SK-N-SH treated with all-trans-retinoic acid at 6 μM for 48 hours (cell line): Measurements from ENCODE around the gene MSMB.
"Not testable (repeated sequence)": the region's sequence is repeated elsewhere in the genome, so short reads cannot be mapped to it uniquely, and the experiment has no call there.

Experiments used
- ATAC-seq: fragments of 200-7000 bp; cut with Tn5 transposase; 3 replicates; pipeline ENCODE4 v1.9.1; 2020; ENCODE audit warnings: mild to moderate bottlenecking, moderate library complexity
- ARNTL ChIP-seq: fragments of 450-650 bp; formaldehyde crosslinking; IDR thresholded peaks from 2 replicates; pipeline ENCODE4 v1.5.0; 2020; ENCODE audit warnings: low read depth, mild to moderate bottlenecking, moderate library complexity, borderline replicate concordance
- BACH2 ChIP-seq: fragments of 250-450 bp; sonication (Bioruptor Pico); IDR thresholded peaks from 2 replicates; pipeline ENCODE4 v1.9.0; 2021; ENCODE audit warnings: mild to moderate bottlenecking, borderline replicate concordance
- CSDC2 ChIP-seq: fragments of 250-450 bp; sonication (Bioruptor Pico); IDR thresholded peaks from 2 replicates; pipeline ENCODE4 v1.5.0; 2020; ENCODE audit warnings: mild to moderate bottlenecking, moderate library complexity
- ESRRG ChIP-seq: fragments of 250-450 bp; sonication (Bioruptor Pico); IDR thresholded peaks from 2 replicates; pipeline ENCODE4 v1.6.1; 2021; ENCODE audit warnings: mild to moderate bottlenecking
- GLIS3 ChIP-seq: fragments of 250-450 bp; sonication (Bioruptor Pico); IDR thresholded peaks from 2 replicates; pipeline ENCODE4 v1.5.0; 2020; ENCODE audit warnings: mild to moderate bottlenecking, moderate library complexity
- OSR1 ChIP-seq: fragments of 250-450 bp; sonication (Bioruptor Pico); IDR thresholded peaks from 2 replicates; pipeline ENCODE4 v1.8.0; 2022; ENCODE audit warnings: moderate library complexity, mild to moderate bottlenecking, inconsistent platforms
- PPARA ChIP-seq: fragments of 250-450 bp; sonication (Bioruptor Pico); IDR thresholded peaks from 2 replicates; pipeline ENCODE4 v1.5.0; 2020; ENCODE audit warnings: mild to moderate bottlenecking, borderline replicate concordance
- RARB ChIP-seq: fragments of 250-450 bp; sonication (Bioruptor Pico); IDR thresholded peaks from 2 replicates; pipeline ENCODE4 v1.8.0; 2021; ENCODE audit warnings: mild to moderate bottlenecking, moderate library complexity
- SNAI2 ChIP-seq: fragments of 250-450 bp; sonication (Bioruptor Pico); IDR thresholded peaks from 2 replicates; pipeline ENCODE4 v1.5.0; 2020; ENCODE audit warnings: mild to moderate bottlenecking, moderate library complexity
- TCF4 ChIP-seq: fragments of 250-450 bp; sonication (Bioruptor Pico); IDR thresholded peaks from 2 replicates; pipeline ENCODE4 v1.8.0; 2021; ENCODE audit warnings: mild to moderate bottlenecking, moderate library complexity, borderline replicate concordance
- TOX ChIP-seq: fragments of 250-450 bp; sonication (Bioruptor Pico); IDR thresholded peaks from 2 replicates; pipeline ENCODE4 v1.8.0; 2021; ENCODE audit warnings: mild to moderate bottlenecking, moderate library complexity, borderline replicate concordance
- ZC3H10 ChIP-seq: fragments of 250-450 bp; sonication (Bioruptor Pico); IDR thresholded peaks from 2 replicates; pipeline ENCODE4 v1.5.1; 2021; ENCODE audit warnings: mild to moderate bottlenecking, moderate library complexity
- ZFP3 ChIP-seq: fragments of 250-450 bp; sonication (Bioruptor Pico); IDR thresholded peaks from 2 replicates; pipeline ENCODE4 v1.5.0; 2020; ENCODE audit warnings: mild to moderate bottlenecking, moderate library complexity
- ZNF565 ChIP-seq: fragments of 450-650 bp; formaldehyde crosslinking; conservative IDR thresholded peaks from 2 replicates; pipeline ENCODE4 v1.5.0; 2020; ENCODE audit warnings: low read depth, mild to moderate bottlenecking, moderate library complexity
- ZNF70 ChIP-seq: fragments of 450-650 bp; formaldehyde crosslinking; IDR thresholded peaks from 2 replicates; pipeline ENCODE4 v1.5.0; 2020; ENCODE audit warnings: mild to moderate bottlenecking, moderate library complexity
- ZNF8 ChIP-seq: fragments of 450-650 bp; formaldehyde crosslinking; IDR thresholded peaks from 2 replicates; pipeline ENCODE4 v1.5.0; 2020; ENCODE audit warnings: mild to moderate bottlenecking, moderate library complexity
- TF ChIP-seq, protein P1 (sequence below): fragments of 250-450 bp; sonication (Bioruptor Pico); IDR thresholded peaks from 2 replicates; pipeline ENCODE4 v1.8.0; 2021; ENCODE audit warnings: low read depth, mild to moderate bottlenecking, moderate library complexity, borderline replicate concordance
- TF ChIP-seq, protein P2 (sequence below): fragments of 250-450 bp; sonication (Bioruptor Pico); IDR thresholded peaks from 2 replicates; pipeline ENCODE4 v1.5.1; 2020; ENCODE audit warnings: low read depth, mild to moderate bottlenecking, moderate library complexity
- TF ChIP-seq, protein P3 (sequence below): fragments of 250-450 bp; sonication (Bioruptor Pico); IDR thresholded peaks from 2 replicates; pipeline ENCODE4 v1.8.0; 2020; ENCODE audit warnings: mild to moderate bottlenecking, moderate library complexity, borderline replicate concordance
- TF ChIP-seq, protein P4 (sequence below): fragments of 250-450 bp; sonication (Bioruptor Pico); IDR thresholded peaks from 2 replicates; pipeline ENCODE4 v1.5.1; 2021; ENCODE audit warnings: mild to moderate bottlenecking, moderate library complexity
- TF ChIP-seq, protein P5 (sequence below): fragments of 250-450 bp; sonication (Bioruptor Pico); IDR thresholded peaks from 2 replicates; pipeline ENCODE4 v1.5.0; 2020; ENCODE audit warnings: mild to moderate bottlenecking, moderate library complexity

The MSMB gene

DNA sequence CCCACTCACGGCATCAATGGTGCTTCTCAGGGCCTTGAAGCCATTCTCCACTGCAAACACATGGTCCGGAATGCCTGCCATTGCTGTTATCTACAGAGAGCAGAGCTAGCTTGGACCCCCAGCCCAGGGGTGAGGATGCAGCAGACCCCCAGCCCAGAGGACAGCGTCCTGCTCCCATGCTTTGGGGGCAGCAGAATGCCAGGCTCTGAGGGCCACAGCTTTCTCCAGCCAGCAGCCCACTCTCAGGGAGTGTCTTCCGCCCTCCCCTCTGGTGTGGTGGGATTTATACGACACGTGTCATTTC lies 48.1 kb upstream of the MSMB start:
- TF ChIP-seq ESRRG (CRISPR knock-in tag) (no peak), SNAI2 (CRISPR knock-in tag) (no peak), ZNF565 (CRISPR knock-in tag) (no peak), ZNF8 (CRISPR knock-in tag) (no peak), GLIS3 (no peak), PPARA (no peak), TOX (CRISPR knock-in tag) (no peak), ZFP3 (CRISPR knock-in tag) (no peak), CSDC2 (CRISPR knock-in tag) (no peak), RARB (CRISPR knock-in tag) (no peak), ARNTL (CRISPR knock-in tag) (no peak), BACH2 (CRISPR knock-in tag) (no peak), ZC3H10 (CRISPR knock-in tag) (no peak), OSR1 (CRISPR knock-in tag) (no peak), ZNF70 (CRISPR knock-in tag) (no peak)
- TF ChIP-seq, protein P1, sequence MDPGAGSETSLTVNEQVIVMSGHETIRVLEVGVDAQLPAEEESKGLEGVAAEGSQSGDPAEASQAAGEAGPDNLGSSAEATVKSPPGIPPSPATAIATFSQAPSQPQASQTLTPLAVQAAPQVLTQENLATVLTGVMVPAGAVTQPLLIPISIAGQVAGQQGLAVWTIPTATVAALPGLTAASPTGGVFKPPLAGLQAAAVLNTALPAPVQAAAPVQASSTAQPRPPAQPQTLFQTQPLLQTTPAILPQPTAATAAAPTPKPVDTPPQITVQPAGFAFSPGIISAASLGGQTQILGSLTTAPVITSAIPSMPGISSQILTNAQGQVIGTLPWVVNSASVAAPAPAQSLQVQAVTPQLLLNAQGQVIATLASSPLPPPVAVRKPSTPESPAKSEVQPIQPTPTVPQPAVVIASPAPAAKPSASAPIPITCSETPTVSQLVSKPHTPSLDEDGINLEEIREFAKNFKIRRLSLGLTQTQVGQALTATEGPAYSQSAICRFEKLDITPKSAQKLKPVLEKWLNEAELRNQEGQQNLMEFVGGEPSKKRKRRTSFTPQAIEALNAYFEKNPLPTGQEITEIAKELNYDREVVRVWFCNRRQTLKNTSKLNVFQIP (CRISPR knock-in tag) = no peak
- TF ChIP-seq, protein P2, sequence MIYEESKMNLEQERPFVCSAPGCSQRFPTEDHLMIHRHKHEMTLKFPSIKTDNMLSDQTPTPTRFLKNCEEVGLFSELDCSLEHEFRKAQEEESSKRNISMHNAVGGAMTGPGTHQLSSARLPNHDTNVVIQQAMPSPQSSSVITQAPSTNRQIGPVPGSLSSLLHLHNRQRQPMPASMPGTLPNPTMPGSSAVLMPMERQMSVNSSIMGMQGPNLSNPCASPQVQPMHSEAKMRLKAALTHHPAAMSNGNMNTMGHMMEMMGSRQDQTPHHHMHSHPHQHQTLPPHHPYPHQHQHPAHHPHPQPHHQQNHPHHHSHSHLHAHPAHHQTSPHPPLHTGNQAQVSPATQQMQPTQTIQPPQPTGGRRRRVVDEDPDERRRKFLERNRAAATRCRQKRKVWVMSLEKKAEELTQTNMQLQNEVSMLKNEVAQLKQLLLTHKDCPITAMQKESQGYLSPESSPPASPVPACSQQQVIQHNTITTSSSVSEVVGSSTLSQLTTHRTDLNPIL (CRISPR knock-in tag) = no peak
- TF ChIP-seq, protein P3, sequence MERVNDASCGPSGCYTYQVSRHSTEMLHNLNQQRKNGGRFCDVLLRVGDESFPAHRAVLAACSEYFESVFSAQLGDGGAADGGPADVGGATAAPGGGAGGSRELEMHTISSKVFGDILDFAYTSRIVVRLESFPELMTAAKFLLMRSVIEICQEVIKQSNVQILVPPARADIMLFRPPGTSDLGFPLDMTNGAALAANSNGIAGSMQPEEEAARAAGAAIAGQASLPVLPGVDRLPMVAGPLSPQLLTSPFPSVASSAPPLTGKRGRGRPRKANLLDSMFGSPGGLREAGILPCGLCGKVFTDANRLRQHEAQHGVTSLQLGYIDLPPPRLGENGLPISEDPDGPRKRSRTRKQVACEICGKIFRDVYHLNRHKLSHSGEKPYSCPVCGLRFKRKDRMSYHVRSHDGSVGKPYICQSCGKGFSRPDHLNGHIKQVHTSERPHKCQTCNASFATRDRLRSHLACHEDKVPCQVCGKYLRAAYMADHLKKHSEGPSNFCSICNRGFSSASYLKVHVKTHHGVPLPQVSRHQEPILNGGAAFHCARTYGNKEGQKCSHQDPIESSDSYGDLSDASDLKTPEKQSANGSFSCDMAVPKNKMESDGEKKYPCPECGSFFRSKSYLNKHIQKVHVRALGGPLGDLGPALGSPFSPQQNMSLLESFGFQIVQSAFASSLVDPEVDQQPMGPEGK (CRISPR knock-in tag) = no peak
- TF ChIP-seq, protein P4, sequence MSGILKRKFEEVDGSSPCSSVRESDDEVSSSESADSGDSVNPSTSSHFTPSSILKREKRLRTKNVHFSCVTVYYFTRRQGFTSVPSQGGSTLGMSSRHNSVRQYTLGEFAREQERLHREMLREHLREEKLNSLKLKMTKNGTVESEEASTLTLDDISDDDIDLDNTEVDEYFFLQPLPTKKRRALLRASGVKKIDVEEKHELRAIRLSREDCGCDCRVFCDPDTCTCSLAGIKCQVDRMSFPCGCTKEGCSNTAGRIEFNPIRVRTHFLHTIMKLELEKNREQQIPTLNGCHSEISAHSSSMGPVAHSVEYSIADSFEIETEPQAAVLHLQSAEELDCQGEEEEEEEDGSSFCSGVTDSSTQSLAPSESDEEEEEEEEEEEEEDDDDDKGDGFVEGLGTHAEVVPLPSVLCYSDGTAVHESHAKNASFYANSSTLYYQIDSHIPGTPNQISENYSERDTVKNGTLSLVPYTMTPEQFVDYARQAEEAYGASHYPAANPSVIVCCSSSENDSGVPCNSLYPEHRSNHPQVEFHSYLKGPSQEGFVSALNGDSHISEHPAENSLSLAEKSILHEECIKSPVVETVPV (CRISPR knock-in tag) = no peak
- TF ChIP-seq, protein P5, sequence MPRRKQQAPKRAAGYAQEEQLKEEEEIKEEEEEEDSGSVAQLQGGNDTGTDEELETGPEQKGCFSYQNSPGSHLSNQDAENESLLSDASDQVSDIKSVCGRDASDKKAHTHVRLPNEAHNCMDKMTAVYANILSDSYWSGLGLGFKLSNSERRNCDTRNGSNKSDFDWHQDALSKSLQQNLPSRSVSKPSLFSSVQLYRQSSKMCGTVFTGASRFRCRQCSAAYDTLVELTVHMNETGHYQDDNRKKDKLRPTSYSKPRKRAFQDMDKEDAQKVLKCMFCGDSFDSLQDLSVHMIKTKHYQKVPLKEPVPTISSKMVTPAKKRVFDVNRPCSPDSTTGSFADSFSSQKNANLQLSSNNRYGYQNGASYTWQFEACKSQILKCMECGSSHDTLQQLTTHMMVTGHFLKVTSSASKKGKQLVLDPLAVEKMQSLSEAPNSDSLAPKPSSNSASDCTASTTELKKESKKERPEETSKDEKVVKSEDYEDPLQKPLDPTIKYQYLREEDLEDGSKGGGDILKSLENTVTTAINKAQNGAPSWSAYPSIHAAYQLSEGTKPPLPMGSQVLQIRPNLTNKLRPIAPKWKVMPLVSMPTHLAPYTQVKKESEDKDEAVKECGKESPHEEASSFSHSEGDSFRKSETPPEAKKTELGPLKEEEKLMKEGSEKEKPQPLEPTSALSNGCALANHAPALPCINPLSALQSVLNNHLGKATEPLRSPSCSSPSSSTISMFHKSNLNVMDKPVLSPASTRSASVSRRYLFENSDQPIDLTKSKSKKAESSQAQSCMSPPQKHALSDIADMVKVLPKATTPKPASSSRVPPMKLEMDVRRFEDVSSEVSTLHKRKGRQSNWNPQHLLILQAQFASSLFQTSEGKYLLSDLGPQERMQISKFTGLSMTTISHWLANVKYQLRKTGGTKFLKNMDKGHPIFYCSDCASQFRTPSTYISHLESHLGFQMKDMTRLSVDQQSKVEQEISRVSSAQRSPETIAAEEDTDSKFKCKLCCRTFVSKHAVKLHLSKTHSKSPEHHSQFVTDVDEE (CRISPR knock-in tag) = no peak
- ATAC-seq = no peak

DNA sequence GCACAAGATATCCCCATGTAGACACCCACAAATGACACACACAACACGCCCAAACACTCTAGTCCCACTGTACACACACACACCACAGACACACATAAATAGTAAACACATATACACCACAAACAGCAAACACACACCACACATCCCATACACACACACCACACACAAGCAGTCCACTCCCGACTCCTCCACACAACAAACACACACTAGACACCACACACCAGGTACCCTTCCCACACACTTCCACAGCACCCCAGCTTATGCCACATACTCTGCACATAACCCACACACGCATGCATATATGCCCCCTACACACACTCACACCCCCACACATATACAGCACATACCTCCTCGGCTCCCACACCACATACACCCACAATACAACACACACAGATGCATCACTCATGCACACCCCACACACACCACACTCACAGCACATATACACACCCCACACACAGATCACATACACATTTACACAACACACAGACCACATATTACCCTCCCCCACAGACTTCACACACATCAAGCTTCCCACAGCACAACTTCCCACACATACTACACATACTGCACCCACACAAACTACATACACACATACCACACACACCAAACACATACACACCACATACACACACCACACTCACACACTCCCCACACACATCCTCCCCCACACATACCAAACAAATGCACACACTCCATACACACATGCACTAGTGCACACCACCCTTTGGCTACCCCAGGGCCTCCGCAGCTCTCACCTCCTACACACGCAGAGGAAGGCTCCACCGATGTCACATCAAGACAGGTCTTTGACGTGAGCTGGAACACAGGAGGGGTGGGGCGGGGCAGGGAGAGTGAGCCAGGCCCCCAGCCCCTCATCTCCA lies 47.5 kb upstream of the MSMB start:
- not testable (repeated sequence) for ATAC-seq

DNA sequence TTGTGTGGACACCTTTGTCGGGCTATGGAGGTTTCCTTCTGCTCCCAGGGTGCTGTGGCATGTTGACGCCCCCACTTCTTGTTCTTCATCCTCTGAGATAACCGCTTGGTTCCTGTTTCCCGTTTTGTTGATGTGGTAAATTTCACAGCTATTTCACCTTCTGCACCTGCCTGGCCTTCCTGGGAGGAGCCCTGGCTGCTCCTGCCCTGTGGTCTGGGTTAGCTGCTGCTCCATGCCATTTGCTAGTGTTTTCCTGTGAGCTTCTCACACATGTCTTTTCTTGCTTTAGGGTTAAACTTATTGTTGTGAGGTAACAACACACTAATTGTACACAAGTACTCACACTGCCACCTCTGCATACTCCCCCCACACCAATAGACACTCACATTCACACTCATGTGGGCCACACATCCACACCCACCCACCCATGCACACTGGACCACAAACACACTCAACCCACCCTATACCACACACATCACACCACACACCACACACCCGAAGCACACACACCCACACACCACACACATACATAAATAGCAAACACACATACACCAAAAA lies 46.5 kb upstream of the MSMB start:
- no peak for ATAC-seq

More for the DNA sequence above, 46.5 kb upstream of the MSMB start:
- TF ChIP-seq, protein P5 (CRISPR knock-in tag) = no peak
- TF ChIP-seq TCF4 (CRISPR knock-in tag) (no peak), ZNF565 (CRISPR knock-in tag) (no peak), TOX (CRISPR knock-in tag) (no peak), ZFP3 (CRISPR knock-in tag) (no peak), PPARA (no peak), GLIS3 (no peak), OSR1 (CRISPR knock-in tag) (no peak), ESRRG (CRISPR knock-in tag) (no peak)
- TF ChIP-seq, protein P1 (CRISPR knock-in tag) = no peak
